Mesendoderm (in vitro differentiated cells): ENCODE measurements around the gene ZNF800.

ENCODE experiments used
- DNase-seq: peaks from one replicate; pipeline ENCODE4 v3.0.0; 2013
- H2AK5ac ChIP-seq: 2 replicates; pipeline ENCODE4 v1.6.1; 2013; ENCODE audit warnings: low read length, inconsistent platforms
- H2BK120ac ChIP-seq: 2 replicates; pipeline ENCODE4 v1.6.1; 2013; ENCODE audit warnings: low read depth, mild to moderate bottlenecking, low read length, moderate library complexity, mixed read lengths
- H2BK15ac ChIP-seq: replicated peaks from 2 replicates; pipeline ENCODE4 v1.6.1; 2013; ENCODE audit warnings: low read depth, mild to moderate bottlenecking, moderate library complexity
- H2BK5ac ChIP-seq: 2 replicates; pipeline ENCODE4 v1.6.1; 2013; ENCODE audit warnings: low read length, inconsistent platforms
- H3K18ac ChIP-seq: 2 replicates; pipeline ENCODE4 v1.6.1; 2013; ENCODE audit warnings: mild to moderate bottlenecking, low read length, mixed read lengths
- H3K23ac ChIP-seq: one replicate; pipeline ENCODE4 v1.6.1; 2013; ENCODE audit warnings: low read length
- H3K27ac ChIP-seq: 2 replicates; pipeline ENCODE4 v1.5.1; 2013; ENCODE audit warnings: low read depth, mild to moderate bottlenecking, inconsistent platforms, low read length, moderate library complexity
- H3K27me3 ChIP-seq: 2 replicates; pipeline ENCODE4 v1.6.1; 2013; ENCODE audit warnings: low read length, control low read depth, mild to moderate bottlenecking, inconsistent platforms; ENCODE audit not compliant: insufficient read depth, poor library complexity
- H3K36me3 ChIP-seq: 2 replicates; pipeline ENCODE4 v1.6.1; 2013; ENCODE audit warnings: low read length, inconsistent platforms; ENCODE audit not compliant: control insufficient read depth, insufficient read depth
- H3K4ac ChIP-seq: one replicate; pipeline ENCODE4 v1.6.1; 2013; ENCODE audit warnings: low read depth, mild to moderate bottlenecking, low read length, moderate library complexity
- H3K4me1 ChIP-seq: 2 replicates; pipeline ENCODE4 v1.6.1; 2013; ENCODE audit warnings: low read depth, low read length, inconsistent platforms; ENCODE audit not compliant: control insufficient read depth
- H3K4me2 ChIP-seq: 2 replicates; pipeline ENCODE4 v1.6.1; 2013; ENCODE audit warnings: low read length
- H3K4me3 ChIP-seq: 2 replicates; pipeline ENCODE4 v1.5.1; 2013; ENCODE audit warnings: mild to moderate bottlenecking, low read length
- H3K56ac ChIP-seq: one replicate; pipeline ENCODE4 v1.6.1; 2013; ENCODE audit warnings: low read length
- H3K79me1 ChIP-seq: 2 replicates; pipeline ENCODE4 v1.6.1; 2013; ENCODE audit warnings: low read length, inconsistent platforms
- H3K79me2 ChIP-seq: 2 replicates; pipeline ENCODE4 v1.6.1; 2013; ENCODE audit warnings: mild to moderate bottlenecking, low read length; ENCODE audit not compliant: control insufficient read depth, insufficient read depth
- H3K9ac ChIP-seq: 2 replicates; pipeline ENCODE4 v1.6.1; 2013; ENCODE audit warnings: low read length, inconsistent platforms
- H4K5ac ChIP-seq: one replicate; pipeline ENCODE4 v1.6.1; 2013; ENCODE audit warnings: low read length
- H4K8ac ChIP-seq: one replicate; pipeline ENCODE4 v1.6.1; 2013; ENCODE audit warnings: low read depth, mild to moderate bottlenecking, control low read depth, low read length, moderate library complexity
- WGBS: extraction: QIAGEN DNeasy Blood & Tissue Kit; methylation state at CpG from one replicate; pipeline ENCODE4 v1.1.7; 2013; ENCODE audit warnings: low lambda C conversion rate, missing lambda C conversion rate; ENCODE audit not compliant: insufficient coverage; ENCODE audit errors: extremely low coverage; 5-methylcytosine and 5-hydroxymethylcytosine counted together

ZNF800 gene

GRCh38 chr7:127350586-127350985 lies 41.9 kb downstream of the ZNF800 start:
- Histone ChIP-seq H2BK15ac (no peak overlapping the region), H3K79me1 (no peaks in the 10 kb centered on the region), H3K4ac (no peak overlapping the region), H3K4me2 (no peak overlapping the region), H3K27me3 (no peaks in the 10 kb centered on the region), H3K9ac (no peak overlapping the region), H3K4me1 (no peaks in the 10 kb centered on the region), H3K56ac (no peak overlapping the region), H3K4me3 (no peak overlapping the region), H3K36me3 (no peaks in the 10 kb centered on the region), H3K79me2 (no peaks in the 10 kb centered on the region), H4K5ac (no peak overlapping the region), H4K8ac (no peak overlapping the region), H3K18ac (no peak overlapping the region), H2BK120ac (no peak overlapping the region), H3K23ac (no peak overlapping the region), H2AK5ac (no peak overlapping the region), H2BK5ac (no peak overlapping the region), H3K27ac (no peak overlapping the region)
- no peak for DNase-seq
- no CpG with 5 or more reads among the region's 3 CpGs for WGBS

- H3K56ac ChIP-seq: no peak overlapping the region
- H4K5ac ChIP-seq: no peak overlapping the region
- no peak overlapping the region for H3K9ac ChIP-seq
- H4K8ac ChIP-seq: no peak overlapping the region
- no peaks in the 10 kb centered on the region for H3K79me2 ChIP-seq
- no peak overlapping the region for H3K4ac ChIP-seq
- H2BK5ac ChIP-seq: no peak overlapping the region
- H3K27ac ChIP-seq: no peak overlapping the region
- no peaks in the 10 kb centered on the region for H3K27me3 ChIP-seq
- no peak overlapping the region for H3K23ac ChIP-seq
- no peak overlapping the region for H3K4me2 ChIP-seq
- no peaks in the 10 kb centered on the region for H3K79me1 ChIP-seq
- no peaks in the 10 kb centered on the region for H3K36me3 ChIP-seq
- no peak for DNase-seq
- H2AK5ac ChIP-seq: no peak overlapping the region
- H3K4me1 ChIP-seq: no peaks in the 10 kb centered on the region
- WGBS: no CpG with 5 or more reads among the region's 7 CpGs
- no peak overlapping the region for H3K4me3 ChIP-seq
- H2BK15ac ChIP-seq: no peak overlapping the region
- H2BK120ac ChIP-seq: no peak overlapping the region
- no peak overlapping the region for H3K18ac ChIP-seq
These were observed 42.6 kb downstream of the ZNF800 start for GRCh38 chr7:127349881-127350280.

GRCh38 chr7:127348247-127348631 lies 44.3 kb downstream of the ZNF800 start:
- Histone ChIP-seq H3K23ac (no peak overlapping the region), H2BK15ac (no peak overlapping the region), H3K56ac (no peak overlapping the region), H3K4me1 (no peaks in the 10 kb centered on the region), H3K4me3 (no peak overlapping the region), H3K36me3 (no peaks in the 10 kb centered on the region), H2AK5ac (no peak overlapping the region), H4K5ac (no peak overlapping the region), H2BK120ac (no peak overlapping the region), H3K9ac (no peak overlapping the region), H4K8ac (no peak overlapping the region), H3K27me3 (no peaks in the 10 kb centered on the region), H2BK5ac (no peak overlapping the region), H3K27ac (no peak overlapping the region), H3K79me1 (no peaks in the 10 kb centered on the region), H3K79me2 (no peaks in the 10 kb centered on the region), H3K18ac (no peak overlapping the region), H3K4me2 (no peak overlapping the region), H3K4ac (no peak overlapping the region)
- 100% methylated on average over 2 of the region's 3 CpGs for WGBS
- no peak for DNase-seq

- no CpG with 5 or more reads among the region's 79 CpGs for WGBS
- Histone ChIP-seq H3K27me3 (no peaks in the 10 kb centered on the region), H2BK15ac (no peak overlapping the region), H3K18ac (no peak overlapping the region), H3K4me3 (no peak overlapping the region), H3K23ac (no peak overlapping the region), H3K56ac (peak overlapping the region; percentile 73), H2BK5ac (no peak overlapping the region), H3K4me1 (no peaks in the 10 kb centered on the region), H3K9ac (peak overlapping the region; percentile 58), H3K4ac (no peak overlapping the region), H2AK5ac (no peak overlapping the region), H4K8ac (no peak overlapping the region), H3K79me2 (no peaks in the 10 kb centered on the region), H3K27ac (no peak overlapping the region), H4K5ac (no peak overlapping the region), H3K36me3 (no peaks in the 10 kb centered on the region), H3K4me2 (peak overlapping the region; percentile 48), H2BK120ac (no peak overlapping the region), H3K79me1 (no peaks in the 10 kb centered on the region)
- peak; percentile 77 for DNase-seq
These were observed 44.8 kb downstream of the ZNF800 start for GRCh38 chr7:127347567-127348246.

GRCh38 chr7:127346575-127347256 lies 45.8 kb downstream of the ZNF800 start:
- Histone ChIP-seq H3K4ac (no peak overlapping the region), H3K4me1 (no peaks in the 10 kb centered on the region), H2BK5ac (no peak overlapping the region), H3K27ac (no peak overlapping the region), H3K9ac (no peak overlapping the region), H3K23ac (no peak overlapping the region), H3K4me3 (no peak overlapping the region), H3K18ac (no peak overlapping the region), H4K8ac (no peak overlapping the region), H3K36me3 (no peaks in the 10 kb centered on the region), H4K5ac (no peak overlapping the region), H3K79me1 (no peaks in the 10 kb centered on the region), H3K27me3 (no peaks in the 10 kb centered on the region), H3K4me2 (no peak overlapping the region), H2BK15ac (no peak overlapping the region), H3K79me2 (no peaks in the 10 kb centered on the region), H3K56ac (no peak overlapping the region), H2BK120ac (no peak overlapping the region), H2AK5ac (no peak overlapping the region)
- peak; percentile 12 for DNase-seq
- no CpG with 5 or more reads among the region's 9 CpGs for WGBS
